ENCODE measurements around the gene MYOG.

- TF ChIP-seq CTCF (IDR thresholded peaks at IDR 0.05 in 8 of 11, conservative IDR thresholded peaks at IDR 0.05 in 3 of 11): peak; percentile 77 to 94 (median 86)
- no peak for TF ChIP-seq POLR2A (IDR thresholded peaks at IDR 0.05)
- TF ChIP-seq POLR2AphosphoS5 (IDR thresholded peaks at IDR 0.05): no peak
These were observed 46.8 kb downstream of the MYOG start for GRCh38 chr1:203038891-203039608.

Measured in spleen (tissue), 7 donors.